Astrocyte (in vitro differentiated cells and primary cell): ENCODE data around the gene AIRE. TPM values are rescaled to one million over a fixed set of nuclear protein-coding genes. Genes with fewer than 3 reads are reported as not detected.
A peak's percentile ranks its signal among the peaks of the same experiment; 100 is the strongest.

Experiments
- DNase-seq: peaks from one replicate; pipeline ENCODE4 v3.0.0-alpha.2; 2010; ENCODE audit warnings: low read depth
- FAIRE-seq: peaks from 2 replicates; lab custom pipeline; 2011; peaks lifted over from hg19 to GRCh38; lab: Jason Lieb, UNC
- H2AFZ ChIP-seq: 2 replicates; pipeline ENCODE4 v1.6.0; 2012; ENCODE audit warnings: low read depth, low read length, inconsistent platforms
- H3K27ac ChIP-seq: 2 replicates; pipeline ENCODE4 v1.5.1; 2011; ENCODE audit warnings: low read depth, low read length, inconsistent platforms
- H3K27me3 ChIP-seq: 2 replicates; pipeline ENCODE4 v1.6.0; 2011; ENCODE audit warnings: low read length, inconsistent platforms; ENCODE audit not compliant: insufficient read depth
- H3K36me3 ChIP-seq: 2 replicates; pipeline ENCODE4 v1.5.1; 2011; ENCODE audit warnings: low read length, inconsistent platforms; ENCODE audit not compliant: insufficient read depth
- H3K4me1 ChIP-seq: 2 replicates; pipeline ENCODE4 v1.5.1; 2011; ENCODE audit warnings: low read length, inconsistent platforms; ENCODE audit not compliant: insufficient read depth
- H3K4me2 ChIP-seq: 2 replicates; pipeline ENCODE4 v1.6.0; 2012; ENCODE audit warnings: low read length, inconsistent platforms
- H3K4me3 ChIP-seq: 2 replicates; pipeline ENCODE4 v1.5.1; 2011; ENCODE audit warnings: low read depth, mild to moderate bottlenecking, low read length, inconsistent platforms; ENCODE audit not compliant: insufficient read depth
- H3K79me2 ChIP-seq: 2 replicates; pipeline ENCODE4 v1.6.0; 2012; ENCODE audit warnings: mild to moderate bottlenecking, low read length, inconsistent platforms; ENCODE audit not compliant: insufficient read depth
- H3K9ac ChIP-seq: 2 replicates; pipeline ENCODE4 v1.6.0; 2012; ENCODE audit warnings: mild to moderate bottlenecking, low read length, inconsistent platforms
- H3K9me3 ChIP-seq: 2 replicates; pipeline ENCODE4 v1.5.1; 2012; ENCODE audit warnings: low read depth, mild to moderate bottlenecking, low read length, inconsistent platforms; ENCODE audit not compliant: insufficient read depth
- H4K20me1 ChIP-seq: 2 replicates; pipeline ENCODE4 v1.6.0; 2012; ENCODE audit warnings: low read length, inconsistent platforms; ENCODE audit not compliant: insufficient read depth
- H3K27ac Mint-ChIP-seq: one replicate; pipeline ENCODE4 v1.8.0; 2021; ENCODE audit warnings: mild to moderate bottlenecking, mixed read lengths; ENCODE audit not compliant: unreplicated experiment
- H3K27me3 Mint-ChIP-seq: one replicate; pipeline ENCODE4 v1.8.0; 2021; ENCODE audit warnings: low read depth, mixed read lengths; ENCODE audit not compliant: unreplicated experiment
- H3K36me3 Mint-ChIP-seq: one replicate; pipeline ENCODE4 v1.8.0; 2021; ENCODE audit warnings: low read depth, mixed read lengths; ENCODE audit not compliant: unreplicated experiment
- H3K4me1 Mint-ChIP-seq: one replicate; pipeline ENCODE4 v1.8.0; 2021; ENCODE audit warnings: low read depth, mixed read lengths; ENCODE audit not compliant: unreplicated experiment
- H3K4me3 Mint-ChIP-seq: one replicate; pipeline ENCODE4 v1.8.0; 2021; ENCODE audit warnings: mild to moderate bottlenecking, moderate library complexity, mixed read lengths; ENCODE audit not compliant: unreplicated experiment
- H3K9me3 Mint-ChIP-seq: one replicate; pipeline ENCODE4 v1.8.0; 2021; ENCODE audit warnings: mild to moderate bottlenecking, mixed read lengths; ENCODE audit not compliant: unreplicated experiment
- CTCF ChIP-seq: IDR thresholded peaks from 2 replicates; pipeline ENCODE4 v1.5.1; 2011; ENCODE audit warnings: low read depth, mild to moderate bottlenecking, inconsistent platforms, low read length, moderate library complexity; ENCODE audit not compliant: insufficient read depth
- EZH2 ChIP-seq: IDR thresholded peaks from 2 replicates; pipeline ENCODE4 v1.6.1; 2012; ENCODE audit warnings: mild to moderate bottlenecking, low read length, inconsistent platforms; ENCODE audit not compliant: insufficient read depth
- total RNA-seq: library from RNA; stranded (reverse); gene quantifications from 2 replicates; pipeline ENCODE4 v1.2.1, GENCODE V29; 2021

Gene AIRE
- total RNA-seq, 1 donor from 2014 or later, result 0.07 TPM

- FAIRE-seq, result no peak
- Mint-ChIP-seq H3K4me3 (no peak overlapping the region), H3K27me3 (no peaks in the 10 kb centered on the region), H3K36me3 (no peaks in the 10 kb centered on the region), H3K27ac (no peak overlapping the region), H3K9me3 (no peaks in the 10 kb centered on the region), H3K4me1 (peaks cover 3% of the 10 kb centered on the region)
- H3K4me3 ChIP-seq, result no peak overlapping the region
- H2AFZ ChIP-seq, result no peak overlapping the region
- no peak overlapping the region for H3K9ac ChIP-seq
- H3K36me3 ChIP-seq, result no peaks in the 10 kb centered on the region
- H3K9me3 ChIP-seq, result no peaks in the 10 kb centered on the region
- H3K27ac ChIP-seq, result no peak overlapping the region
- peaks cover 17% of the 10 kb centered on the region for H3K79me2 ChIP-seq
- no peak for DNase-seq
- peaks cover 10% of the 10 kb centered on the region for H3K4me1 ChIP-seq
- H4K20me1 ChIP-seq, result peaks cover 14% of the 10 kb centered on the region
- H3K27me3 ChIP-seq, result no peaks in the 10 kb centered on the region
- H3K4me2 ChIP-seq, result no peak overlapping the region
- TF ChIP-seq EZH2, result no peak
- no peak for TF ChIP-seq CTCF
These were observed 11.2 kb downstream of the AIRE start for GRCh38 chr21:44296916-44297315.

GRCh38 chr21:44297525-44298290, 12.0 kb downstream of the AIRE start:
- no peak overlapping the region for H3K9ac ChIP-seq
- Mint-ChIP-seq H3K27ac (peak overlapping the region; percentile 84), H3K36me3 (no peaks in the 10 kb centered on the region), H3K4me3 (no peak overlapping the region), H3K27me3 (no peaks in the 10 kb centered on the region), H3K4me1 (peaks cover 3% of the 10 kb centered on the region), H3K9me3 (no peaks in the 10 kb centered on the region)
- peaks cover 21% of the 10 kb centered on the region for H3K79me2 ChIP-seq
- H3K4me3 ChIP-seq, result no peak overlapping the region
- no peak overlapping the region for H3K4me2 ChIP-seq
- H3K4me1 ChIP-seq, result peaks cover 10% of the 10 kb centered on the region
- peak; percentile 62 for TF ChIP-seq CTCF
- peak; percentile 5 for TF ChIP-seq EZH2
- no peaks in the 10 kb centered on the region for H3K36me3 ChIP-seq
- DNase-seq (peak; percentile 38), FAIRE-seq (no peak)
- no peaks in the 10 kb centered on the region for H3K9me3 ChIP-seq
- no peak overlapping the region for H3K27ac ChIP-seq
- H2AFZ ChIP-seq, result no peak overlapping the region
- no peaks in the 10 kb centered on the region for H3K27me3 ChIP-seq
- H4K20me1 ChIP-seq, result peaks cover 22% of the 10 kb centered on the region

- H3K27ac ChIP-seq, result no peak overlapping the region
- no peak for FAIRE-seq
- H2AFZ ChIP-seq, result no peak overlapping the region
- H3K9me3 ChIP-seq, result no peaks in the 10 kb centered on the region
- no peak overlapping the region for H3K4me3 ChIP-seq
- H3K27me3 Mint-ChIP-seq, result no peaks in the 10 kb centered on the region
- peaks cover 3% of the 10 kb centered on the region for H3K4me1 Mint-ChIP-seq
- no peaks in the 10 kb centered on the region for H3K27me3 ChIP-seq
- H3K36me3 Mint-ChIP-seq, result no peaks in the 10 kb centered on the region
- TF ChIP-seq EZH2 (no peak), CTCF (no peak)
- H3K36me3 ChIP-seq, result no peaks in the 10 kb centered on the region
- peaks cover 10% of the 10 kb centered on the region for H3K4me1 ChIP-seq
- H3K9me3 Mint-ChIP-seq, result no peaks in the 10 kb centered on the region
- H4K20me1 ChIP-seq, result peaks cover 24% of the 10 kb centered on the region
- H3K4me2 ChIP-seq, result no peak overlapping the region
- H3K4me3 Mint-ChIP-seq, result peak overlapping the region; percentile 57
- no peak for DNase-seq
- H3K79me2 ChIP-seq, result peaks cover 22% of the 10 kb centered on the region
- H3K9ac ChIP-seq, result no peak overlapping the region
- no peak overlapping the region for H3K27ac Mint-ChIP-seq
These were observed 12.6 kb downstream of the AIRE start for GRCh38 chr21:44298301-44298700.
